Cardiac septum (tissue), 1 donor: ENCODE measurements around the gene SLC47A1. TPM values are rescaled to one million over a fixed set of nuclear protein-coding genes. Genes with fewer than 3 reads are reported as not detected.
"Not testable (repeated sequence)": the region's sequence is repeated elsewhere in the genome, so short reads cannot be mapped to it uniquely, and the experiment has no call there.

Source experiments
- DNase-seq: peaks from one replicate; pipeline ENCODE4 v3.0.0-alpha.2; 2020; ENCODE audit warnings: low spot score
- intact Hi-C: fragments of 100-400 bp; cut with DNase I; formaldehyde crosslinking; loops from one replicate; pipeline ENCODE4 v1.14.0; 2022
- long read RNA-seq: library from polyadenylated mRNA; unstranded; transcript quantifications from one replicate; pipeline ENCODE4 v2.0.0, GENCODE V29; 2021
- total RNA-seq: library from RNA; stranded (reverse); fragmentation: NEBNext Ultra II Directional; extraction: Animal tissue kit (Norgen Biotek cat#: 25700); gene quantifications from one replicate; pipeline ENCODE4 v1.2.1, GENCODE V29; 2021
- donor health status: DM: no; HTN: no; CAD: no.

The SLC47A1 gene
- 11.8 TPM for total RNA-seq
- long read RNA-seq, transcript SLC47A1-201 (17 exons, 3,280 nt): major isoform, 12 of 25 reads
- long read RNA-seq, partial matches to known transcripts: 3 of 25 reads
- long read RNA-seq, other reads (novel, unspliced or antisense): 10 of 25 reads

- intact Hi-C loops: no loop called here
- DNase-seq: peak; percentile 72
These were observed at the start of gene SLC47A1 for GRCh38 chr17:19533718-19534561. Gene SLC47A1, plus strand, starts transcription at chr17:19533854. Its CDS starts 86 bp downstream, at chr17:19533940.

GRCh38 chr17:19485800-19486340 lies 47.8 kb upstream of the SLC47A1 start:
- DNase-seq: peak; percentile 51
- intact Hi-C loops: no loop called here

GRCh38 chr17:19486351-19487023 lies 47.2 kb upstream of the SLC47A1 start:
- DNase-seq: peak; percentile 44
- intact Hi-C loops: no loop called here

GRCh38 chr17:19487024-19487600 lies 46.5 kb upstream of the SLC47A1 start:
- peak; percentile 70 for DNase-seq
- intact Hi-C loops: no loop called here

GRCh38 chr17:19492141-19492540 lies 41.5 kb upstream of the SLC47A1 start:
- DNase-seq: no peak
- intact Hi-C loops: no loop called here

GRCh38 chr17:19494961-19495806 lies 38.5 kb upstream of the SLC47A1 start:
- DNase-seq: no peak
- intact Hi-C loops: no loop called here

GRCh38 chr17:19495828-19496528 lies 37.7 kb upstream of the SLC47A1 start:
- DNase-seq: no peak
- intact Hi-C loops: no loop called here

- intact Hi-C loops: no loop called here
These were observed 36.0 kb upstream of the SLC47A1 start for GRCh38 chr17:19497624-19498023.

GRCh38 chr17:19501219-19501618 lies 32.4 kb upstream of the SLC47A1 start:
- DNase-seq: no peak
- intact Hi-C loops: loop anchor here (10.0 kb wide), 1 partner anchor 136 kb away; the partner anchor contains the start of gene B9D1

More at GRCh38 chr17:19497624-19498023, 36.0 kb upstream of the SLC47A1 start:
- DNase-seq: no peak

GRCh38 chr17:19502517-19502916 lies 31.1 kb upstream of the SLC47A1 start:
- DNase-seq: no peak
- intact Hi-C loops: loop anchor here (10.0 kb wide), 1 partner anchor 138 kb away; the partner anchor contains the start of gene B9D1

- DNase-seq: not testable (repeated sequence)
- intact Hi-C loops: loop anchor here (10.0 kb wide), 1 partner anchor 141 kb away; the partner anchor contains the start of gene B9D1
These were observed 28.1 kb upstream of the SLC47A1 start for GRCh38 chr17:19505561-19505960.

- intact Hi-C loops: loop anchor here (10.0 kb wide), 1 partner anchor 143 kb away; the partner anchor contains the start of gene B9D1
- peak; percentile 92 for DNase-seq
These were observed 25.7 kb upstream of the SLC47A1 start for GRCh38 chr17:19507775-19508576.

- no peak for DNase-seq
These were observed 25.1 kb upstream of the SLC47A1 start for GRCh38 chr17:19508577-19508867.

GRCh38 chr17:19509281-19509852 lies 24.3 kb upstream of the SLC47A1 start:
- DNase-seq: not testable (repeated sequence)
- intact Hi-C loops: loop anchor here (10.0 kb wide), 1 partner anchor 145 kb away; the partner anchor contains the start of gene B9D1

More at GRCh38 chr17:19508577-19508867, 25.1 kb upstream of the SLC47A1 start:
- intact Hi-C loops: loop anchor here (10.0 kb wide), 1 partner anchor 144 kb away; the partner anchor contains the start of gene B9D1

GRCh38 chr17:19510903-19511302 lies 22.8 kb upstream of the SLC47A1 start:
- DNase-seq: no peak
- intact Hi-C loops: no loop called here

GRCh38 chr17:19513897-19514488 lies 19.7 kb upstream of the SLC47A1 start:
- DNase-seq: peak; percentile 80
- intact Hi-C loops: loop anchor here (2.0 kb wide), 2 partner anchors 137 to 253 kb away; no protein-coding TSS in a partner anchor
